HEK293 (cell line): ENCODE results near the gene NRP1.

Experiments
- CTCF ChIA-PET: fragments of 350-600 bp; formaldehyde crosslinking; extraction: SDS; loops from one replicate; lab custom pipeline; 2021; ENCODE audit warnings: antibody characterized with exemption; lab: Yijun Ruan, JAX
- POLR2A ChIA-PET: fragments of 300-600 bp; formaldehyde crosslinking; extraction: SDS; loops from one replicate; lab custom pipeline; 2020; ENCODE audit warnings: antibody characterized with exemption, inconsistent platforms; lab: Yijun Ruan, JAX
- H3K27ac ChIP-seq: fragments of 200-500 bp; sonication (Bioruptor generic); 2 replicates; pipeline ENCODE4 v1.5.1; 2014; ENCODE audit warnings: low read depth, low read length, control low read depth, inconsistent platforms; ENCODE audit errors: extremely low read depth
- H3K36me3 ChIP-seq, 2 experiments: fragments of 200-500 bp in 1 of 2; sonication (Bioruptor generic) in 1 of 2; 1 replicate in 1 of 2; 2 replicates in 1 of 2; pipeline ENCODE4 v1.5.1; 2014 to 2017; ENCODE audit warnings: inconsistent platforms in 2 of 2, low read length in 2 of 2; ENCODE audit not compliant: control insufficient read depth in 2 of 2, insufficient read depth in 1 of 2
- H3K4me1 ChIP-seq: fragments of 200-500 bp; sonication (Bioruptor generic); 2 replicates; pipeline ENCODE4 v1.5.1; 2014; ENCODE audit warnings: mild to moderate bottlenecking, low read length, inconsistent platforms; ENCODE audit not compliant: control insufficient read depth, insufficient read depth
- H3K4me3 ChIP-seq: 2 replicates; pipeline ENCODE4 v1.5.1; 2011; ENCODE audit warnings: low read depth, mild to moderate bottlenecking, control low read depth, low read length, moderate library complexity
- H3K9me3 ChIP-seq: fragments of 200-500 bp; sonication (Bioruptor generic); 2 replicates; pipeline ENCODE4 v1.5.1; 2014; ENCODE audit warnings: low read depth, low read length, inconsistent platforms; ENCODE audit not compliant: control insufficient read depth, insufficient read depth
- EGR2 ChIP-seq: fragments of 450-650 bp; formaldehyde crosslinking; IDR thresholded peaks from 2 replicates; pipeline ENCODE4 v1.5.1; 2016; ENCODE audit warnings: low read depth, missing biosample characterization, missing genetic modification characterization
- KLF1 ChIP-seq: fragments of 450-650 bp; formaldehyde crosslinking; IDR thresholded peaks from 2 replicates; pipeline ENCODE4 v1.5.1; 2016; ENCODE audit warnings: missing biosample characterization, missing genetic modification characterization
- OSR2 ChIP-seq: fragments of 450-650 bp; formaldehyde crosslinking; IDR thresholded peaks from 2 replicates; pipeline ENCODE4 v1.5.1; 2016; ENCODE audit warnings: missing biosample characterization, missing genetic modification characterization
- PRDM6 ChIP-seq: fragments of 450-650 bp; formaldehyde crosslinking; IDR thresholded peaks from 2 replicates; pipeline ENCODE4 v1.5.1; 2017; ENCODE audit warnings: missing biosample characterization, missing genetic modification characterization
- ZFP41 ChIP-seq: fragments of 450-650 bp; formaldehyde crosslinking; IDR thresholded peaks from 2 replicates; pipeline ENCODE4 v1.5.1; 2016; ENCODE audit warnings: missing biosample characterization, missing genetic modification characterization, borderline replicate concordance
- ZNF169 ChIP-seq: fragments of 450-650 bp; formaldehyde crosslinking; IDR thresholded peaks from 2 replicates; pipeline ENCODE4 v1.5.1; 2016; ENCODE audit warnings: missing biosample characterization, missing genetic modification characterization
- ZNF211 ChIP-seq: fragments of 450-650 bp; formaldehyde crosslinking; IDR thresholded peaks from 2 replicates; pipeline ENCODE4 v1.5.1; 2016; ENCODE audit warnings: low read depth, missing biosample characterization, missing genetic modification characterization
- ZNF433 ChIP-seq: fragments of 450-650 bp; formaldehyde crosslinking; IDR thresholded peaks from 2 replicates; pipeline ENCODE4 v1.5.1; 2016; ENCODE audit warnings: missing biosample characterization, missing genetic modification characterization, low read depth
- ZNF518A ChIP-seq: fragments of 450-650 bp; formaldehyde crosslinking; conservative IDR thresholded peaks from 2 replicates; pipeline ENCODE4 v1.5.1; 2016; ENCODE audit warnings: low read depth, missing biosample characterization, missing genetic modification characterization
- ZNF580 ChIP-seq: fragments of 450-650 bp; formaldehyde crosslinking; IDR thresholded peaks from 2 replicates; pipeline ENCODE4 v1.5.1; 2016; ENCODE audit warnings: missing biosample characterization, missing genetic modification characterization
- ZNF639 ChIP-seq: fragments of 450-650 bp; formaldehyde crosslinking; IDR thresholded peaks from 2 replicates; pipeline ENCODE4 v1.5.1; 2016; ENCODE audit warnings: missing biosample characterization, missing genetic modification characterization
- ZSCAN30 ChIP-seq: fragments of 450-650 bp; IDR thresholded peaks from 2 replicates; pipeline ENCODE4 v1.5.1; 2018; ENCODE audit warnings: missing biosample characterization, mild to moderate bottlenecking, missing genetic modification characterization, moderate library complexity
- ZSCAN5A ChIP-seq: fragments of 450-650 bp; formaldehyde crosslinking; IDR thresholded peaks from 2 replicates; pipeline ENCODE4 v1.5.1; 2016; ENCODE audit warnings: missing biosample characterization, missing genetic modification characterization

Gene NRP1

GRCh38 chr10:33323721-33324120 is 10.7 kb downstream of the NRP1 start (continued):
- no peak for TF ChIP-seq ZNF518A (tag by site-specific recombination)

GRCh38 chr10:33321516-33321915 is 13.0 kb downstream of the NRP1 start:
- ChIA-PET POLR2A (no interaction called here), CTCF (interaction anchor here (1.2 kb wide), 1 partner anchor 129 kb away, joined by 3 read pairs; no protein-coding TSS in a partner anchor)
- no peak for TF ChIP-seq OSR2 (tag by site-specific recombination)
- TF ChIP-seq ZNF580 (tag by site-specific recombination): no peak
- TF ChIP-seq ZNF169 (tag by site-specific recombination): no peak
- no peak for TF ChIP-seq ZSCAN5A
- TF ChIP-seq ZNF211 (tag by site-specific recombination): no peak
- no peak for TF ChIP-seq ZFP41 (tag by site-specific recombination)
- TF ChIP-seq ZSCAN30 (tag by site-specific recombination): no peak
- TF ChIP-seq ZNF433: no peak
- H3K4me3 ChIP-seq: no peak overlapping the region
- no peak overlapping the region for H3K27ac ChIP-seq
- peaks cover 20% of the 10 kb centered on the region for H3K4me1 ChIP-seq
- peaks cover 0 to 4% of the 10 kb centered on the region in 2 experiments; a peak in 1 of 3 replicates for H3K36me3 ChIP-seq
- no peaks in the 10 kb centered on the region for H3K9me3 ChIP-seq

- H3K27ac ChIP-seq: no peak overlapping the region
- no peaks in the 10 kb centered on the region for H3K9me3 ChIP-seq
- H3K36me3 ChIP-seq: peaks cover under 1 to 4% of the 10 kb centered on the region in 2 experiments; a peak in 2 of 3 replicates
- CTCF ChIA-PET: interaction anchor here (1.3 kb wide), 1 partner anchor 10 kb away, joined by 4 read pairs; no protein-coding TSS in a partner anchor
- H3K4me1 ChIP-seq: peaks cover 26% of the 10 kb centered on the region
- no peak overlapping the region for H3K4me3 ChIP-seq
- TF ChIP-seq ZNF639 (no peak), EGR2 (0 out of 2 replicates have a peak, but pooled peaks have one; percentile 19)
- TF ChIP-seq, all 188 proteins: peak for 1
- POLR2A ChIA-PET: no interaction called here
These were observed 14.2 kb downstream of the NRP1 start for GRCh38 chr10:33320288-33320687.

- ChIA-PET POLR2A (no interaction called here), CTCF (no interaction called here)
- no peaks in the 10 kb centered on the region for H3K9me3 ChIP-seq
- no peak overlapping the region for H3K4me3 ChIP-seq
- peaks cover 0 to 7% of the 10 kb centered on the region in 2 experiments; a peak in 1 of 3 replicates for H3K36me3 ChIP-seq
- peak overlapping the region; percentile 52 for H3K27ac ChIP-seq
- H3K4me1 ChIP-seq: peaks cover 17% of the 10 kb centered on the region
- TF ChIP-seq ZNF518A (tag by site-specific recombination) (peak; percentile 24; the same call in 1 of the 2 replicates), PRDM6 (tag by site-specific recombination) (no peak), KLF1 (no peak)
These were observed 18.6 kb downstream of the NRP1 start for GRCh38 chr10:33315891-33316290.
